HG03064 (cell line): ENCODE data around the gene ARHGAP6.
"Not testable (repeated sequence)": the region's sequence is repeated elsewhere in the genome, so short reads cannot be mapped to it uniquely, and the experiment has no call there.

ENCODE experiments used
- ATAC-seq: cut with Tn5 transposase; IDR thresholded peaks from one replicate; pipeline ENCODE4 v1.9.1; 2021; ENCODE audit warnings: low read depth; ENCODE audit not compliant: unreplicated experiment

Gene ARHGAP6

GRCh38 chrX:11648705-11649519 is 16.8 kb downstream of the ARHGAP6 start:
- ATAC-seq, result no peak

GRCh38 chrX:11647138-11647537 is 18.6 kb downstream of the ARHGAP6 start:
- no peak for ATAC-seq

GRCh38 chrX:11641349-11642065 is 24.2 kb downstream of the ARHGAP6 start:
- ATAC-seq, result no peak

GRCh38 chrX:11640089-11640488 is 25.6 kb downstream of the ARHGAP6 start:
- no peak for ATAC-seq

GRCh38 chrX:11632732-11633131 is 33.0 kb downstream of the ARHGAP6 start:
- ATAC-seq, result no peak

GRCh38 chrX:11629593-11630211 is 36.0 kb downstream of the ARHGAP6 start:
- ATAC-seq, result no peak

GRCh38 chrX:11628399-11628798 is 37.3 kb downstream of the ARHGAP6 start:
- ATAC-seq, result no peak

GRCh38 chrX:11626351-11626750 is 39.4 kb downstream of the ARHGAP6 start:
- no peak for ATAC-seq

- no peak for ATAC-seq
Measured at GRCh38 chrX:11619441-11619840, 46.3 kb downstream of the ARHGAP6 start.

- ATAC-seq, result not testable (repeated sequence)
Measured at GRCh38 chrX:11614253-11614652, 51.5 kb downstream of the ARHGAP6 start.

- ATAC-seq, result no peak
Measured at GRCh38 chrX:11611965-11612364, 53.8 kb downstream of the ARHGAP6 start.

GRCh38 chrX:11611161-11611560 is 54.6 kb downstream of the ARHGAP6 start:
- ATAC-seq, result no peak

GRCh38 chrX:11609109-11609508 is 56.6 kb downstream of the ARHGAP6 start:
- ATAC-seq, result peak; percentile 54

GRCh38 chrX:11606408-11606807 is 59.3 kb downstream of the ARHGAP6 start:
- ATAC-seq, result no peak

- no peak for ATAC-seq
Measured at GRCh38 chrX:11600578-11600977, 65.1 kb downstream of the ARHGAP6 start.

- no peak for ATAC-seq
Measured at GRCh38 chrX:11597479-11597878, 68.2 kb downstream of the ARHGAP6 start.

- no peak for ATAC-seq
Measured at GRCh38 chrX:11591723-11592346, 73.9 kb downstream of the ARHGAP6 start.

- ATAC-seq, result no peak
Measured at GRCh38 chrX:11589641-11590040, 76.1 kb downstream of the ARHGAP6 start.

- ATAC-seq, result no peak
Measured at GRCh38 chrX:11588097-11588496, 77.6 kb downstream of the ARHGAP6 start.

- no peak for ATAC-seq
Measured at GRCh38 chrX:11585174-11585573, 80.5 kb downstream of the ARHGAP6 start.

GRCh38 chrX:11580789-11581188 is 84.9 kb downstream of the ARHGAP6 start:
- ATAC-seq, result no peak
